Natural killer cell (primary cell): ENCODE data around the gene TEX13B. TPM values are rescaled to one million over a fixed set of nuclear protein-coding genes. Genes with fewer than 3 reads are reported as not detected.

Source experiments
- ATAC-seq, 3 donors: fragments of 150-1000 bp in 2 of 3; fragments of 200-7000 bp in 1 of 3; cut with Tn5 transposase; 1 replicate in 1 of 3; 2 replicates in 2 of 3; pipeline ENCODE4 v1.10.0; 2021; ENCODE audit warnings: mild to moderate bottlenecking in 2 of 3, moderate library complexity in 2 of 3
- DNase-seq, 2 donors: peaks; one replicate each; pipeline versions ENCODE4 v3.0.0 to v3.0.0-alpha.2; 2013 to 2021; ENCODE audit warnings: mixed read lengths in 1 of 2
- H3K27ac ChIP-seq: one replicate; pipeline ENCODE4 v1.5.1; 2013; ENCODE audit warnings: mild to moderate bottlenecking, low read length
- H3K27me3 ChIP-seq: one replicate; pipeline ENCODE4 v1.6.1; 2013; ENCODE audit warnings: low read length; ENCODE audit not compliant: control insufficient read depth, insufficient read depth
- H3K36me3 ChIP-seq: one replicate; pipeline ENCODE4 v1.6.1; 2013; ENCODE audit warnings: low read length; ENCODE audit not compliant: control insufficient read depth, insufficient read depth
- H3K4me1 ChIP-seq: one replicate; pipeline ENCODE4 v1.6.1; 2013; ENCODE audit warnings: low read length; ENCODE audit not compliant: control insufficient read depth, insufficient read depth
- H3K4me3 ChIP-seq: one replicate; pipeline ENCODE4 v1.5.1; 2013; ENCODE audit warnings: low read length
- H3K9me3 ChIP-seq: one replicate; pipeline ENCODE4 v1.6.1; 2013; ENCODE audit warnings: low read length; ENCODE audit not compliant: control insufficient read depth, insufficient read depth
- H3K27ac Mint-ChIP-seq, 2 donors: one replicate each; pipeline ENCODE4 v1.8.0; 2022; ENCODE audit warnings: mild to moderate bottlenecking in 2 of 2, mixed read lengths in 2 of 2, moderate library complexity in 1 of 2
- H3K27me3 Mint-ChIP-seq, 2 donors: one replicate each; pipeline ENCODE4 v1.8.0; 2022; ENCODE audit warnings: low read depth in 2 of 2, mixed read lengths in 2 of 2
- H3K36me3 Mint-ChIP-seq: one replicate; pipeline ENCODE4 v1.8.0; 2022; ENCODE audit warnings: mixed read lengths
- H3K4me1 Mint-ChIP-seq, 2 donors: one replicate each; pipeline ENCODE4 v1.8.0; 2022; ENCODE audit warnings: mixed read lengths in 2 of 2
- H3K4me3 Mint-ChIP-seq: one replicate; pipeline ENCODE4 v1.8.0; 2022; ENCODE audit warnings: mild to moderate bottlenecking, moderate library complexity, mixed read lengths
- H3K9me3 Mint-ChIP-seq, 2 donors: one replicate each; pipeline ENCODE4 v1.8.0; 2022; ENCODE audit warnings: mixed read lengths in 2 of 2
- CTCF ChIP-seq: fragments of 200-600 bp; IDR thresholded peaks from one replicate; pipeline ENCODE4 v1.8.0; 2022; ENCODE audit warnings: antibody characterized with exemption
- WGBS: methylation state at CpG from one replicate; pipeline ENCODE4 v1.1.7; 2013; ENCODE audit warnings: missing lambda C conversion rate; ENCODE audit not compliant: insufficient coverage; 5-methylcytosine and 5-hydroxymethylcytosine counted together
- intact Hi-C: fragments of 100-400 bp; cut with micrococcal nuclease; formaldehyde crosslinking; loops from one replicate; pipeline ENCODE4 v1.14.2; 2022
- total RNA-seq, 4 donors: library from RNA; stranded (reverse); fragments of 120-200 nt in 1 of 4; gene quantifications; one replicate each; pipeline versions ENCODE4 v1.2.3 to v1.2.4, GENCODE V29; 2013 to 2022

Gene TEX13B
- total RNA-seq, 3 donors from 2014 or later (not counting 1 experiment from before 2014, with no cell fraction given), result not detected

GRCh38 chrX:108020631-108021030 is 38.5 kb upstream of the TEX13B start:
- Histone ChIP-seq H3K4me3 (no peak overlapping the region), H3K27me3 (no peaks in the 10 kb centered on the region), H3K27ac (no peak overlapping the region), H3K4me1 (peaks cover 17% of the 10 kb centered on the region), H3K9me3 (no peaks in the 10 kb centered on the region), H3K36me3 (no peaks in the 10 kb centered on the region)
- WGBS, result 0% methylated on average over 1 of the region's 2 CpGs
- no peak for TF ChIP-seq CTCF
- ATAC-seq, result no peak
- Mint-ChIP-seq H3K4me1 (peaks cover 10% of the 10 kb centered on the region in 2 donors), H3K27me3 (peaks cover 0 to 42% of the 10 kb centered on the region in 2 donors), H3K9me3 (no peaks in the 10 kb centered on the region), H3K27ac (no peak overlapping the region), H3K4me3 (no peak overlapping the region), H3K36me3 (no peaks in the 10 kb centered on the region)
- intact Hi-C loops, result no loop called here
- peak in 1 of 2 donors; percentile 53 for DNase-seq

- Histone ChIP-seq H3K36me3 (no peaks in the 10 kb centered on the region), H3K4me3 (no peak overlapping the region), H3K9me3 (no peaks in the 10 kb centered on the region), H3K27ac (no peak overlapping the region), H3K27me3 (no peaks in the 10 kb centered on the region), H3K4me1 (peaks cover 17% of the 10 kb centered on the region)
- Mint-ChIP-seq H3K4me1 (peaks cover 10% of the 10 kb centered on the region in 2 donors), H3K4me3 (no peak overlapping the region), H3K9me3 (no peaks in the 10 kb centered on the region), H3K36me3 (no peaks in the 10 kb centered on the region), H3K27ac (no peak overlapping the region), H3K27me3 (peaks cover 0 to 40% of the 10 kb centered on the region in 2 donors)
- WGBS, result 3% methylated on average over 3 of the region's 3 CpGs
- ATAC-seq, result no peak
- DNase-seq, result peak in 1 of 2 donors; percentile 33
- TF ChIP-seq CTCF, result no peak
- intact Hi-C loops, result no loop called here
Measured at GRCh38 chrX:108019382-108019875, 37.3 kb upstream of the TEX13B start.

- 55% methylated on average over 4 of the region's 4 CpGs for WGBS
- Mint-ChIP-seq H3K4me3 (peak overlapping the region; percentile 1), H3K9me3 (peaks cover 0 to 2% of the 10 kb centered on the region in 2 donors), H3K27ac (no peak overlapping the region), H3K4me1 (peaks cover 10% of the 10 kb centered on the region in 2 donors), H3K36me3 (no peaks in the 10 kb centered on the region), H3K27me3 (peaks cover 0 to 34% of the 10 kb centered on the region in 2 donors)
- no peak overlapping the region for H3K4me3 ChIP-seq
- H3K9me3 ChIP-seq, result no peaks in the 10 kb centered on the region
- H3K4me1 ChIP-seq, result peaks cover 17% of the 10 kb centered on the region
- H3K27ac ChIP-seq, result peak overlapping the region; percentile 4
- H3K27me3 ChIP-seq, result no peaks in the 10 kb centered on the region
- no peak for TF ChIP-seq CTCF
- intact Hi-C loops, result no loop called here
- no peaks in the 10 kb centered on the region for H3K36me3 ChIP-seq
- DNase-seq (peak in 1 of 2 donors; percentile 79), ATAC-seq (peak in 1 of 3 donors; percentile 50)
Measured at GRCh38 chrX:108018656-108019381, 36.6 kb upstream of the TEX13B start.
